Stimulated activated CD4-positive, alpha-beta T cell treated with anti-CD3 and anti-CD28 coated beads, TNF-alpha, amount 100 ng/mL, for 4 hours (primary cell): ENCODE data around the gene ATXN1.
"Not testable (repeated sequence)": the region's sequence is repeated elsewhere in the genome, so short reads cannot be mapped to it uniquely, and the experiment has no call there.

ENCODE experiments used
- DNase-seq, 3 experiments: peaks; one replicate each; pipeline ENCODE4 v3.0.0-alpha.2; 2020; ENCODE audit warnings: low read depth in 3 of 3

The ATXN1 gene

GRCh38 chr6:16570946-16571345 lies 190.3 kb downstream of the ATXN1 start:
- no peak for DNase-seq

DNA sequence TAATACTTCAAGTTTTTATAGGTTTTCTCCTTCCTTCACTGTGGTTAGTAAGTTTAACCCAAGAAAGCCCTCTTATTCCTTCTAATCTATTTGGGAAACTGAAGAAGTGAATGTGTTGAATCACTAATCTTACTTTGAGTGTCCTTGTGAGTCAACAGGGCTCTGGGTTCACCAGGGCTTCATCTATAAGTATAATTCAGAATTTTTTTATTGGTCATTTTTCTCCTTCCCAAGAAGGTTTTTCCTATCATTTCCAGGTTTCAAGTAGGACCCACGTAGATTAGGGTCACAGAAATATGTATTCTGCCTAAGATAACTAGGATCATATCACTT lies 191.1 kb downstream of the ATXN1 start:
- no peak for DNase-seq

- no peak for DNase-seq
Observed at GRCh38 chr6:16568128-16568527, 193.1 kb downstream of the ATXN1 start.

- DNase-seq, result no peak
Observed at GRCh38 chr6:16567071-16567470, 194.2 kb downstream of the ATXN1 start.

DNA sequence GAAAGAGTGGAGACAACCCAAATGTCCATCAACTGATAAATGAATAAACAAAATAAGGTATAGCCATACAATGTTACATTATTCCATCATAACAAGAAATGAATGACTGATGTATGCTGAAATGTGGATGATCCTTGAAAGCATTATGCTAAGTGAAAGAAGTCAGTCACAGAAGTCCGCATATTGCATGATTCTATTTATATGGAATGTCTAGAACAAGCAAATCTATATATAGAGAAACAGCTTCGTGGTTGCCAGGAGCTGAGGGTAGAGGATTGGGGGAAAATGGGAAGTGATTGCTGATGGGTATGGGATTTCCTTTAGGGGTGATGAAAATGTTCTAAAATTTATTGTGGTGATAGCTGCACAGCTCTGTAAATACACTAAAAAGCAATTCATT lies 196.8 kb downstream of the ATXN1 start:
- DNase-seq, result no peak

- DNase-seq, result no peak
Observed at GRCh38 chr6:16563628-16564240, 197.5 kb downstream of the ATXN1 start.

DNA sequence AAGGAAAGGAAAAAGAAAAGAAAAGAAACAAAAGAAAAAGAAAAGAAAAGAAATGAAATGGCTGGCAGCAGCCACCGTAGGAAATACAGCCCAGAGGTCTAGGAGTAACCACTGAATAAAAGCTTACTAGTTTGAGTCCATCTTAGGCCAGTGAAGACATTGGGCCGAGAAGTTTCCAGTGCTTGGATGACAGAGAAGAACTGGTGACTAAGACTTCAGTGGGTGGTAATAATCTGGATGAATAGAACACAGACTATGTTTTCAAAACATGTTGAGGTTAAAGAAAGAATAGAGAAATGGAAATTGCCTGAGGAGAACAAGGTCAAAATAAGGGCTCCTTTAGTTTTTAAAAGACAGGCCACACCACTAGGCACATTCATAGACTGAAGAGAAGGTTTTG lies 198.8 kb downstream of the ATXN1 start:
- no peak for DNase-seq

DNA sequence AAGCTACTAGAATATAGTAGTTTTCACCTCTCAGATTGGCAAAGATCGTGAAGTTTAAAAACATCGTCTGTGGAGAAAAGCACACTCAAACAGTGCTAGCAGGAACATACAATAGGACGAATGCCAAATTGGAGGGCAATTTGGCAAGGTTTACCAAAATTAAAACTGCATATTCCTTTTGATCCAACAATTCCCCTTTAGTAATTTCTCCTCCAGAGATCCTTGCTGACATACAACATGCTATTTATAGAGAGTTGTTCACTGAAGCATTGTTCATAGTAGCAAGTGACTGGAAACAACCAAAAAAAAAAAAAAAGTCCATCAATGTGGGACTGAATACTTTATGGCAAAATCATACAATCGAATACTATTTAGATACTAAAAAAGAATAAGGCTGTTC lies 202.2 kb downstream of the ATXN1 start:
- no peak for DNase-seq

GRCh38 chr6:16555550-16555949 lies 205.7 kb downstream of the ATXN1 start:
- DNase-seq, result no peak

- DNase-seq, result no peak
Observed at GRCh38 chr6:16553531-16553930, 207.7 kb downstream of the ATXN1 start.

GRCh38 chr6:16551466-16551865 lies 209.8 kb downstream of the ATXN1 start:
- no peak for DNase-seq

GRCh38 chr6:16548121-16548520 lies 213.1 kb downstream of the ATXN1 start:
- no peak for DNase-seq

GRCh38 chr6:16547587-16547986 lies 213.7 kb downstream of the ATXN1 start:
- DNase-seq, result no peak

DNA sequence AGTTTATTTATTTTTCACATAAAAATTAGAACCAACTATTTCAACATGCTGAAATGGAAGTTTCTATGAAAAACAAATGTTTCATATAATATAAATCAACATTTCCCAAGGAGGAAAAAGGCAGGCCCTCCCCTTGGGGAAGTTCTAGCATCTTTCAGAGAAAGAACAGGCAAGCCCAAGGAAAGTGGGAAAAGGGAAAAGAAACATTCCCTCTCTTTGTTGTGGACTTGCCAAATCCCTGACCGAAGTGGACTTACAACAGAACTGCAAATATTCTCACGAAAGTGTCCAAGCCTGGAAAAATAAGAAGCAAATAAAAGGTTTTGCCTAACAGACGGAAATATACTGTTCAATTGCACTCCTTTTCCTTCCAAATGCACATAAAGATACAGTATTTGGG lies 214.4 kb downstream of the ATXN1 start:
- no peak for DNase-seq

GRCh38 chr6:16545382-16545781 lies 215.9 kb downstream of the ATXN1 start:
- DNase-seq, result no peak

DNA sequence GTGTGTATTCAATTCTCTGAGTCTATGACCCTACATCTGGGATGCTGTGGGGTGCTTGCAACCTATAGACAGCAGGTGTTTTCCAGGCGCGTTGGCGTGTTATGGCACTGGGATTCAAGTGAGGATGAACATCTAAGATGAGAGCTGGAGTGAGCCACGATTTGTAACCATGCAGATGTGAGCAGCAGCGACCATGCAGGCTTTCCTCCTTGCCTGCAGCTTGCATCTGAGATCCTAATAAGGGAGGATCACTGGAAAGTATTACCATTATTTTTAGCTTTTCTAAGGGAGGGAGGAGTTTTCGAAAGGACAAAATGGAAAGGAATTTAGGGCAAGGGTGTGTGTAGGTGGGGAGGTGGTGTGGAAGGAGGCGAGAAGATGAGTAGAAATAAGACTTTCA lies 216.7 kb downstream of the ATXN1 start:
- DNase-seq, result no peak

GRCh38 chr6:16544006-16544405 lies 217.3 kb downstream of the ATXN1 start:
- no peak for DNase-seq

DNA sequence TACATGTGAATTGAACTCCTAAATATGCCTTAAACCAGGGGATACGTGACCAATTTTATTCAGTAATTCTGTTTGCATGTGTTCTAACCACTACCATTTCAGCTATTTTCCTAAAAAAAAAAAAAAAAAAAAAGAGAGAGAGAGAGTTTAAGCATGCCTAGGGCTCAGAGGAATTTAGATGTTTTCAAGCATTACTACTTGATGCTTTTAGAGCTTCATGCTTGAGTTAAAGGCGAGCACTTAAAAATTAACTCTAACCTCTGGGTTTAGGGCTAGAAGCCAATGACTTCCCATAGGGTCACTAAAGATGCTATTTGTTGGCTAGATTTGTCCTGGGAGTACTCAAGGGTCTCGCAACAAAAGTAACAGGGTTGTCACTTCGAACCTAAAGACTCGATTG lies 217.7 kb downstream of the ATXN1 start:
- DNase-seq, result no peak

DNA sequence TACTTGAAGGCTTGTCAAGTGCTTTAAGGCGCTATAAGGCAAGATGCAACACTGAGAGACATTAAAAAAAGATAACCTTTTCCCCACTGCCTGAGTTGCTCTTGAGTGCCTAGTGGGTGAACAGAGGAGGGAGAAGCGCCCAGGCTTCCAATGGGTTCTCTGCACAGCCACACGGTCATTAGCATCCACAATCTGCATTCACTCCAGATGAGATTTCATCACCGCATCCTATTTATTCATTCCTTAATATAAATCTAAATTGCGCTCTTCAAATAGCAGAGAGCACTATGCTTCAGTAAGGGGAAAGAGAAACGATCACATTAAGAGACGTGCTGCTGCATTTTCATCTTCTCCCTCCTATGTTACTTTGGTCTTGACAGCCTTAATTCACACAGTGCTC lies 219.2 kb downstream of the ATXN1 start:
- DNase-seq, result no peak

DNA sequence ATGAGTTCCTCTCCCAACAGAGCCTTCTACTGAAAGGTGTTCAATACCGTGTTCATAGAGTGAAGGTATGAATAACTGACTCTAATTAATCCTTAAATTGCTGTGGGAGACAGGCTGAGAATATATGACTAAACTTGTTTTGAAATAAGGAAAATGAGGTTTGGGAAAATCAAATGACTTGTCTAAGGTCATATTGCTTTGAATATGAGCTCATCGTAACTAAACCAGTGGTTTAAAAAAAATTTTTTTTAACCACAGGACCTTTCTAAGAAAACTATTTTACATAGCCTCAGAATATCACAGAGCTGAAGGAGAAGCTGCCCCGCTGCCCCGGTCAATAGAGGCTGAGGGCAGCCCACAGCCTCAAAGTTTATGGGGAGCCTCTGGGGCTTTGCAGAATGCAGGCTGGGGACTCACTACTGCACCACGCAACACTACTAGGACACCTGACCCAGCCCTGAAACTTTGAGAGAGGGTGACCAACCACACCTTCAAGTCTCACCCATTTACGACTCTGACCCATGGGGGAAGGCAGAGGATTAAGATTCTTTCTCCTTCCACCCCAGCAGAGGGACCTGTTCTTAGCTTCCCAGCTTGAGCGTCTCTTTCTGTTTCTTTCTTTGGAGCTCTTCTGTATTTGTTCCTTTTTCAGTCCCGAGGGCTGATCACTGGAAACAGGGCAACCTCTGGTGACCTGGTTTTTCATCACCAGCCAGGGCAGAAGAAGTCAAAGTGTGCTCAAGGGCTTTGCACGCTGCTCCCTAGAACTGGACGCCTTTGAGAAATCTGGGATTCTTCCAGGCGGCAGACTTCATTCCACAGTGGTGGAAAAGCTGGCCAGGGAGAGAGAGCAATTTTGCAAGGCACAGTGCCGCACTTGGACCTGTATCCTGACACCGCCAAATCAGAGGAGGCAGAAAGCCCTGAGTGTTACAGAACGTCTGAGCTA lies 220.2 kb downstream of the ATXN1 start:
- no peak for DNase-seq

- not testable (repeated sequence) for DNase-seq
Observed at GRCh38 chr6:16540383-16540782, 220.9 kb downstream of the ATXN1 start.

DNA sequence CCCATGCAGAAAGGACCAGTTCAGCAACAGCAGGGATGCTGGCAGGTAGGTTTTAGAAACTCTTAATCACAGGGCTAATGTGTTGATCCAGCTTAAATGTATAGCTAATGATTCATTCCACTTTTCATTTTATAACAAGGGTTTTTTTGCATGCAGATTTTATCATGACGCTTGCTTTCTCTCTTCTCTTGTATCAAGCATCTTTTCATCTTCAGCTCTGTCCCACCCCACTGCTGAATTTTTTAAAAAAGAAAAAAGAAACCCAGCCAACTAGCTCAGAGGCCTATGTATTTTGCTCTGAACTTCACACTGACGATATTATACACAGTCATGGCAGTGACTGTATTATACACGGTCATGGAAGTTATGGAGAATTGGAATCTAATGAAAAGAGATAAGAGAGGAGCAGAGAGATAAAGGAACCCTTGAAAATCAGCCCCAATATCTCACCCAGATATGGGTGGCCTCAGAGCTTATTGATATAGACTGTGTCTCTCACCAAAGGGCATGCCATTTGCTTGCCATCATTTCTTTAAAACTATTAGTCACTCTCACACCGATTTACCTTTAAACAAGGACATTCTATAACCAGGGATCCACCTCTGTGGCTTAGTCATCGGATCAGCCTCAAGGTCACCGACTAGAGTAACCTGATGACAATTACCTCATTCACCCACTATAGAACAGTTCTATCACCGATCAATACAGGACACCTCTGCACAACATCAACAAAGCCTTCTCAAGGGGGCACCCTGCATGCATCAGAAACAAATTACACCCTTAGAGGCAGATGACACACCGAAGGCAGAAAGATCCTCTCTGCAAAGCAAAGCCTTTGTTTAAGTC lies 222.0 kb downstream of the ATXN1 start:
- no peak for DNase-seq

- DNase-seq, result no peak
Observed at GRCh38 chr6:16535564-16535963, 225.7 kb downstream of the ATXN1 start.
